HL-60/S4 (cell line): ENCODE measurements around the gene TUBB6.

ENCODE experiments used
- in situ Hi-C: fragments of 300-500 bp; cut with MboI; formaldehyde crosslinking; loops from 2 replicates; pipeline ENCODE4 v1.14.3; 2022; ENCODE audit warnings: low sequenced_read_pairs

The TUBB6 gene

DNA sequence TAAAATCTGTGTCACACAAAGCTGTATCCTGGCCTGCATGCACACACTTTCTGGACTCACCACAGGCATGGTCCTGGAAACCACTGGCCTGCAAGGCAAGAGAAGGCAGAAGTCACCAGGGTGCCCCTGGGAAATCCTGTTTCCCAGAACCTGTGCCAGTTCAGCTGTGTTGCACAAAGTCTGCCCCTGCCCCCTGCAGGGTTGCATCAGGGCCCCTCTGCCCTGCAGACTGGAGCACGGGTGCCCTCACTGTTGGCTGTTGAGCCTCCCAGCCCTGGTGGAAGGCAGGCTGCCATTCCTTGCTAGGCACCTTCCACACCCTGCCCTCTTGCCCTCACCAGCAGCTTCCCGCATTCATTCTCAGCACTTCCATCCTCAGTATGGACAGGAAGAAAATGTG, 18.0 kb upstream of the TUBB6 start:
- in situ Hi-C loops: no loop called here

DNA sequence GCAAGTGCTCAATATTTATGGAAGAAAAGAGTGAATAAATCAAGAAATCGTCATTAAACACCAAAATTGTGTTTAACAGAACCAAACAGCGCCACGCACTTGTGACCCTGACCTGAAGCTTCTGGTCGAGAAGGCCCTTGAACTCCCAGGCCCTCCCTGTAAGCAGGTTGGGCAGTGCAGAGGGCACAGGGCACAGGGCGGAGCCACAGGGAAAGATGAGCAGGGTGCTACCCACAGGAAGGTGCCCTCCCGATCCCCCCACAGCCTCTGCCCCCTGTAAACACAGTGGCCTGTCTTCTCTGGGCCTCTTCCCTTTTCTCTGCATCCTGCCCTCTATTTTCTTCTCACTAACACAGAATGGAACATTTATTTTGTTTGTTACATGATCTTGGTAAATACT, 16.9 kb upstream of the TUBB6 start:
- in situ Hi-C loops: no loop called here

DNA sequence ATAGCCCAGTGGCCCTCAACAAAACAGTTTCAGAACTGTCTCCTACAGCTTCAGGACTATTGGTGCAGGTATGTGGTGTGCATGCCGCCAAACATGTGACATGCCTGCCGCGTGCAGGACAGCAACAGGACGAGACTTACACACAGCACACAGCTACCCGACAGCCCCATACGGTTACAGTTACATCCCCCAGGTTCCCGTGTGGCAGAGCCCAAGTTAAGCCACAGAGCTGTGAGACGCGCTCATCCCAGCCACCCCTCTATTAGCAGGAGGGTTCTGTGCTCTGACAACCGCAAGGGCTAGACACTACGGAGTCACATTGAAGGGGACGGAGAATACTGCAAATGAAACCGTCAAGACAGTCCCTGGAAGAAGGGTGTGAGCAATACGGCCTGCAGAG, 16.4 kb upstream of the TUBB6 start:
- in situ Hi-C loops: no loop called here

DNA sequence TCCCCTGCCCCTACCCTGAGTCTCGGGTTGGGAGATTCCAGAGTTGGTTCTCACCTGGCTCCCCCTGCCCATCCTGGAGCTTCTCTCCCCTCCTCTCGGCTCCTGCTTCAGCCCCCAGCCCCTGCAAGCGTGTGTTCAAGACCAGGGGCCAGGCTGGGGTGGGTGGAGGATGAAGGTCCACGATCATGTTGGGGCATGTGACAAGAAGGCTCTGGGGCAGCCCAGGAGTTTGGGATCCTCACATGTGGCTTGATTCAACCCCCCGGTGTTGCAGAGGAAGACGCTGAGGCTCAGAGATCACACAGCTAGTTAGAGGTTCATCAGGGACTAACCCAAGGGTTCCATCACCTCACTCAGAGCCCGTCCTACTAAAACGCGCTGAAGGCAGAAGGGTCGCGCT, 14.2 kb upstream of the TUBB6 start:
- in situ Hi-C loops: no loop called here

DNA sequence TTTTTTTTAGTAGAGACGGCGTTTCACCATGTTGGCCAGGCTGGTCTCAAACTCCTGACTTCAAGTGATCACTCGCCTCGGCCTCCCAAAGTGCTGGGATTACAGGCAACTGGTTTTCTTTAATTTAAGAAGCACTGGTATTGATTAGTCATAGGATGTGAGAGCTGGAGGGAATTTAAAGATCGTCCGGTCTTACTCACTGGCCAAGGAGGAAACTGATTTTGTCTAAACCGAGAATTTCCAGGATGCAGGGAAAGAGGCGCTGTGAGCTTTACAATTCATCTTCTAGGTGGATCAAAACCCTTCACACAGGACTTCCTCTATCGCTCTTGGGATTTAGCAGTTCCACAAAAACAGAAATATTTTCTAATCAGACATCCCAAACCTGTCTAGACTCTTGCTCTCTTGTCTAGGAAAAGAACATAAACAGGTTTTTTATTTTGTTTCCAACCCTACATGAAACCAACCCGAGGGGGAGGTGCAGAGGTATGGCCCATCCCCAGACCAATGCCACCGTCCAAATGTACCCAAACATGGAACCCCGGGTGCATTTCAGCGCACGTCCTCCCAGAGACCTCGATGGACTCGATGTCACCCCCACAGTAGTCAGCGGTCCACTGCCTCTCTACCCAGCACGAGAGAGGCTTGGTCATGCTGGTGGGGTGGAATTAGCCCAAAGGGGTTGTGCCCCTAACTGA, 12.5 kb upstream of the TUBB6 start:
- in situ Hi-C loops: no loop called here

DNA sequence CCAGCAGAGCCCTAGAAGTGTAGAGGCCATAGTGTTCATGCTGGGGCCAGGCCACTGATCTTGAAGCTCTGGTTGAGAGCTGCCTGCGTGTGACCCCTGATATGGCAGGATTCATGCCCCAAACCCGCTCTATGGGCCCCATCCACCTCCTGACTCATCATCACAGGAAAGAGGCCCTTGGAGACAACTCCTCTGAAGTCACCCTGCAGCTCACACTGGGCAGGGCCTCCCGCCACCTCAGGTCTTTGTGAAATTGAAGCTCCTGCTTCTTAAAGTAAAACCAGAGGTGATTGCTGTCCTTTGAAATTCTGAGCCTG, 12.0 kb upstream of the TUBB6 start:
- in situ Hi-C loops: no loop called here

DNA sequence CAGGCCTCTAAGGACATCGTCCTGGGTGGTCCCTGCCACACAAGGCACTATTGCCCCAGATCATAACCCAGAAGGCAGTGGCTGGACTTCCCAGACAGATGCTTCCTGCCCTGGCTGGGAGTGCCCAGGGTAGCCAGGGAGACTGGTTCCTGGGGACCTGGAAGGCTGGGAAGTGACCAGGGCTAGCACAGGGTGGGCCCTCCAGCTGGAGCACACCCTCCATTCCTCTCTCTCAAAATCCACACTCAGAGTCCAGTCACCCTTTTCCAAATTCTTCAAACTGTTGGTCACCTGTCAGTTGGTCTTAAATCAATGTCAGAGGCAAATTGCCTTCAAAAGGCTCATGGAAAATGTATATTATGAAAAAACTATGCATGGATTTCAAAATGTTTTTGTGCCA, 11.6 kb upstream of the TUBB6 start:
- in situ Hi-C loops: no loop called here

DNA sequence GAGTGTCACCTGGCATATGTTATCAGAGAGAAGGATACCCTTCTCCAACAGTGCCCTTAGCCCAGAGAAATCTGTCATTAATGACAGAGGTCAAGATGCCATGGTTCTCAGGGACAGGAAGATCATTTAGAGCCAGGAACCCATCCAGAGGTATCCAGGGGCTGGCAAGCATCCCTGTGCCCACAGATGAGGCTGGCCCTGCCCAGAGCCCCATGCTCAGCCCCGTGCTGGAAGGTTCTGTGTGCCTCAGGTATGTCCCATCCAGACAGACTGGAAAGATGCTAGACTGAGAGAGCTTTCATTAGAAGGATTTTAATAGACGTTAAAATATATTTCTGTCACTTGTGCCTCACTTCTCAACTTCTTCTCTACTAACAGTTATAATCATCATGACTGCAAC, 8.2 kb upstream of the TUBB6 start:
- in situ Hi-C loops: no loop called here

DNA sequence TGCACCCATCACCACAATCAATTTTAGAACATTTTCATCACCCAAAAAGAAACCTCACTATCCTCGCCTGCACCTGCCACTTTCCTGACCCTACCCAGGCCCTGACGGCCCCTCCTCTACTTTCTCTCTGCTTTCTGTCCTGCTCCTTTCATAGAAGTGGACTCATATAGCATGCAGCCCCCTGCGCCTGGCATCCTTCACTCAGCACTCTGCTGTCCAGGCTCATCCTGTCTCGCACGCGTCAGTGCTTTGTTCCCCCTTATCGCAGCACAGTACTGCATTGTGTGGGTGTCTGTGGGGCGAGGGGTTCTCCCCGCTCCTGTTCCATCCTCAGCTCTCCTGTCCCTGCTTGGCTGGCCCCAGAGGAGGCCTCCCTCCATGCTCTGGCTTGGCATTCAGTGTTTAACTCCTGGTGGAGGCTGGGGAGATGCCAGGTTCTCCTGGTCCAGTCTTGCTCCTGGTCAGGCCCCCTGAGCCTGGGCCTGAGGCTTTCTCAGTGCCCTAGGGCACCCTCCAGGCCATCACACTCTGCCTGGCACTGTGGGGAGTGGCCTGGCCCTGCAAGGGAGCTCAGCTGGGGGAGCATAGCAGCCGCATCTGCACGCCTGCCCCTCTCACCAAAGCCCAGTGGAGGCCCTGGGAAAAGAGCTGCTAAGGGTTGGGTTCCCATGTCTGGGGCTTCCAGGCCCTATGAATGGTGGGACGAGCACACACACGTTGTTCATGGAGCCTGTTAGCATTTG, 6.6 kb upstream of the TUBB6 start:
- in situ Hi-C loops: no loop called here

DNA sequence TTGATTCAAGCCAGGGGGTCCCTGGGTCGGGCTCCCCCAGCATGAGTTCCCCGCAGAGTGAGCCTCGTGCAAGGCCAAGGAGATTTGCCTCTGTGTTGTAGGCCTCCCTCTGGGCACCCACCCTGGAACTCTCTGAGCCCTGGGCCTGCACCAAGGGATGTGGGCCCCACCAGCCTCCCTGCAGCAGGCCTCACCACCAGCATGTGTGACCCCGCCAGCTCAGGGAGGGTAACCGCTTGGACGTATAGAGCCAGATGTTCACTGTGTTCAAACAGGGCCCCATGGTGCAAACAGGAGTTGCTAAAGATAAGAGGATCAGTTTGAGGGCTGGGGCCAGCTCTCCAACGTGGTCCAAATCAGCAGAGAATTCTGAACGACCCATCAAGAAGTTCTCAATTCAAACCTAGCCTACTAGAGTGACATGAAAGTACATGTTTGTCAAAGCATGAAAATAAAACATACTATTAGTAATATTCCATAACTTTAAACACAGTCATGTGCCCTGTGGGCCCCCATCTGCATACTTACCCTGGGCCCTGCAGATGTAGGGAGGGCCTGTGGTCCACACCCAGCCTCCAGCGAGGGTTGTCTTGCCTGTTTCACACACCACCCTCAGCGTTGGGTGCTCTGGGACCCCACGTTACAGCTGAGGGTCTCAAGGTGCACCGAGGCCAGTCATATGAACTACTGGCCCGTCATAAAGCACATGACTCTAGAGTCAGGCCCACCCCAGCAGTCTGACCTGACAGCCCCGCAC, 5.5 kb upstream of the TUBB6 start:
- in situ Hi-C loops: no loop called here

DNA sequence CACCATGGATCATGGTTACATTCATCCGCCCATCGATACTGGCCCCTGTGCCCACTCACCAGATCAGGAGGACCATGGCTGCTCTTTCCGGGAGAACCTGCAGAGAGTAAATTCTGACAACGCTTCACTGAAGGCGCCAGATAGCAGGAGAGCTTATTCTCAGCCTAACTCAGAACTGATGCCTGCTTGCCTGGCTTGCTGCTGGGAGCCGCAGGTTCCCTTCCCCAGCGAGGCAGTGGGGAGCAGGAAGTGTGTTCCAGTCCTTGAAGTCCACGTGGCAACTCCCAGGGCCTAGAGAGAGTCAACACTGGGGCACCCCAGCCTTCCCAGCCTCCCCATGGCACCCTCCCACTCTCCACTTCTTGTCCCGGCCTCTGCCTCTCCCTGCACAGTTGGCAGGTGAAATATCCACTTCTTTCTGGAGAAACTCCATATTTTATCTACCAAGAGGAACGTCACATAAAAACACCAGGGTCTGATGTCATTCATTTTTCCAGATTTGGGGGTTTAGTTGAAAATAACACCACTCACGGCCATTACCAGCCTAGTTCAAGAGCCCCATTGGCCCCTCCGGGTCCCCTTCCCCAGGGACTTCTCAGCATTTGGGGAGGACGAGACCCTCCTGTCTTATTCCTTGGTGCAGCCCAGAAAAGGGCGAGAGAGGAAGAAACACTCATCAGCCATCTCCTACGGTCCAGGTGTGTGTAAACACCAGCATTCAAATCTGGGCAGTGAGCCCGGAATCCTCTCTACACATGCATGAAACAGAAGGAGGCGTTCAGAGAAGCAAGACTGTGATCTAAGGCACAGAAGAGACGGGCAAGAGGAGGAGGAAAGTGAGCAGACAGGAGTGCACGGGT, 3.5 kb upstream of the TUBB6 start:
- in situ Hi-C loops: no loop called here

DNA sequence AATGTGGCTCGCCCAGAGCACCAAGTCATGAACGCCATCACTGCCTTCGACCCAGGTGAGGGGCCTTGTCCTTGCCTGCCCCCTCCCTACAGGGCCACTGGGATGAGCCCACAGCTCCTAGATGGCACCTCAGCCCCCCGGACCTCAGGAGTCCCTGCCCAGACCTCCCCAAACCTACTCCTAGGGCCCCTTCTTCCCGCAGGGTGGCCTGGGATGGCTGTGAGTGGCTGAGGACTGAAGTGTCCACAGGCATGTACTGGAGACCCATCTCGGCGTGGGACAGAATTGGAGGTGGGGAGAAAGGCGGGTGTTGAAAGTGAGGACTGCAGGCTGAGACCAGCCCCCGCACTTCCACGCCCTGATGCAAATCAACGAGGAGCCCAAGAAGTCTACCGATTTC, 2.8 kb upstream of the TUBB6 start:
- in situ Hi-C loops: no loop called here

DNA sequence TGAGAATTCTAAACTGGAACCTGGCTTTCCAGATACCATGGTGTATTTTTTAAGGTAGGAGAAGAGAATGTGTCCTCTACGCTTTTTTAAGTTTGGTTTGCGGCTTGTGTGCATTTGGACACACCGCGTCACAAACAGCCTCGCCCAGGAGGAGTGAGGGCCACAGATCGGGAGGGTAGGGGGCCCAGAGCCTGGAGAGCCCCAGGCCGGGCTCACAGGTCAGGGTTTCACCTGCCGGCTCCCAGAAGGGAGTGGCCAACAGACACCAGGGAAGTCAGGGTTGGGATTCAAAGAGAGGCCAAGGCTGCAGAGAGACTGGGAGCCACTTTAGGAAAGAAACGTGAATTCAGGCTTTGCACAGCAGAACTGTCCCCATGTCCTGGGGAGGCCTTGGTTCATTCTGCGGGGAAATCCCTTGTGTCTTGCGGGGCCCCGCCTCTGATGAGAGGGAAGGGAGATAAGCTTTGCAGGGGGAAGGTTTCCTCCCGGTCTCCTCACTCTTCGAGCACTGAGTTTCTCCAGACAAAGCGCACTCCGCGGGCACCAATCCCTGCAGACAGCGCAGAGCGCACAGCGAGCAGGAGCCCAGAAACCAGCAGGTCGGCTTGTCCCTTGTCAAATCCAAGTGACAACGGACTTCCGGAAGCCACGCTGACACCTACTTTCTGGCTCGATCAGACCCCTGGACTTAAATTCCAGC, 2.0 kb upstream of the TUBB6 start:
- in situ Hi-C loops: no loop called here

DNA sequence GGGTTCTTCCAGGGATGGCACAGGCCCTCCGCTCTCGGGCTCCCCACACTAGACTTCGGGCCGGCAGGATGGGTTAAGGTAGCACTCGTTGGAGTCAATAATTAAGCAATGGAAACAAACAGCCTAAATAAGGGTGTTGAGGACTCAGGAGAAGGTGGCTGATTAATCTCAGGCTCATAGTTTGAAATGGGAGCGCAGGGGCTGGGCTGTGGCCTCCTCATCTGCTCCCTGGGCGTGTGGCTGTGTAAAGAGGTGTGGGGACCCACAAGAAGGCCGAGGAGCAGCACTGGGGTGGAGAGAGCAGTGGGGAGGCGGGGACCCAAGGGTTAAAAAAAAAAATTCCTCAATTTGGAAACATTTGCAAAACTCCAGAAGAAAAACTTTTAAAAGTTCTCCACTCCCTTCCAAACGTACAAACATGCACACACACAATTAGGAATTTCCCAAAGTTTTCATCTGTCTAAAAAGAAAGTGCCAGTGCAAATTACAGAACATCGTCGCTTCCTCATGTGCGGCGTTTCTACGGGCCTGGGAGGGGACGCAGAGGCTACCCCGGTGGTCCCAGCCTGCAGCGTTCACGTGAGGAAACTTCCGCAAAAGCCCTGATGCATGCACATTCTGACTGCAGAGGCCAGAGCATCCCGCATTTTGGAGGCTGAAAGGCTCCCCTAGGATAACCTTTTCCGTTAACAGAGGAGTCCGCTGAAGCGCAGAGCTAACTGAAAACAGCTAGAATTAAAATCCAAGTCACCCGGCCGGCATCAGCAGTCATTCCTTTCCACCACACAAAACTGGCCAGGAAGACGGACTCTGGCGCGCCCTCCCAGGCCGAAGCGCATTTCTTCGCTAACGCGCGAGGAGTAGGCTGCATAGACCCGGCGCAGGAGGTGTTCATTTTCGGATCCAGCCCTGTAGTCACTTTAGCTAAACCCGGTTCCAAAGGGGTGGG, 1.0 kb upstream of the TUBB6 start:
- in situ Hi-C loops: no loop called here

DNA sequence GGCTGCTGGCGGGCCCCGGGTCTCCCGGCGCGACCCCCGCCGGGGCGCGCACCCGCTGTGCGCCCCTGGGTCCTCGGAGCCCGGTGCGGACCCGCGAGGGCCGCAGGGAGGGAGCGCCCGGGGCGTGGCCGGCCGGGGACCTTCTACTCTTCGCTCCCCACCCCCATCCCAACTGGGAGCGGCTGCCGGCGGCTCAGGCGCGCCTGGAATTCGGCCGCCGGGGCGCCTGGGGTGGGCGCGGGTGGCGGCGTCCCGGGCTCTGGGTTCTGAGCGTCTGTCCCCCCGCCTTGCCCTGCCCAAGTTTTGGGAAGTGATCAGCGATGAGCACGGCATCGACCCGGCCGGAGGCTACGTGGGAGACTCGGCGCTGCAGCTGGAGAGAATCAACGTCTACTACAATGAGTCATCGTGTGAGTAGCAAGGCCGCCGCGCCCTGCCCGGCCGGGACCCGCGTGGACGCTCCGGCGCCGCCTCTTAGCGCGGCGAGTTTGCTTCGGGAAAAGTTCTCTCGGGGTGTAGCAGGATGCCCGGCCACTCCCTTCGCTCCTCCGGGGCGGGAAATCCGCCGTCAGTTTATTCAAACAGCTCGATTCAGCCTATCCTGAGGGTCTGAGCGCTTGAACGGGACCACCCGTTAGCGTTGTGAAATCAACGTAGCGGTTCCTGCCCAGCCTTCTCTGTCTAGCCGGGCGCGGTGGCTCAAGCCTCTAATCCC, 502 bp downstream of the TUBB6 start:
- in situ Hi-C loops: no loop called here

DNA sequence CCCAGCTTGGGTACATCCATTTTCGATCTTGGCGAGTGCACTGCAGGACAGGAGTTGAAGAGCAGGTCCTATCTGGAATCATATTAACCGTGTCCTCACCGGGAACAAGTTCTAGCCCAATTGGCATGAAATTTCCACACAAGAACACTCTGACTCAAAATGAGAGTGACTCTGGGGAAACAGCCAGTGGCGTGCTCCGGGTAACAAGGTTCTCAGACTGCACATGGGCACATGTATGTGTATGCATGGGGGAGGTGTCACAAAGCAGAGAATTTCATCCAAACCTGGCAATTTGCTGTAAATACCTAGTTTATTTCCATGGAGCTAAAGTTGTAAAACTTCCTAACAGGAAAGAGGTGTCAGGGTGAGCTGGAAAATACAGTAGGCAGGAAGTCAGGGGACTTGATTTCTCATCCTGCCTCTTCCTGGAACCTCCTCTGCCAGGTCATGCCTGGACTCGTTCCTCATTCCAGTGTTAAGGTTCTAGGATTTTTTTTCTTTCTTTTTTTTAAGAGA, 1.7 kb downstream of the TUBB6 start:
- in situ Hi-C loops: no loop called here

DNA sequence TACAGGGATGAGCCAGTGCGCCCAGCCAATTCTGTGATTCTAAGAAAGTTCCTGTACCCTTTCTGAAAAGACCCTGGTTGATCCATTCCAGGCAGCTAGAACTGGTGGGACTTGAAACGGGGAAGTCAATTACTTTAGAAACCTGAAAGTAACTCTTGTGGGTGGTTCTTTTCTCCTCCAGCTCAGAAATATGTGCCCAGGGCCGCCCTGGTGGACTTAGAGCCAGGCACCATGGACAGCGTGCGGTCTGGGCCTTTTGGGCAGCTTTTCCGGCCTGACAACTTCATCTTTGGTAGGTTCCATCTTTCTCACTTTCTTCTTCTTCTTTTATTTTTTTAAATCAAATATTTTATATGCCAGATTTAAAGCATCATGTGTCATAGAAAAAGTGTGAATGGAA, 2.7 kb downstream of the TUBB6 start:
- in situ Hi-C loops: no loop called here

DNA sequence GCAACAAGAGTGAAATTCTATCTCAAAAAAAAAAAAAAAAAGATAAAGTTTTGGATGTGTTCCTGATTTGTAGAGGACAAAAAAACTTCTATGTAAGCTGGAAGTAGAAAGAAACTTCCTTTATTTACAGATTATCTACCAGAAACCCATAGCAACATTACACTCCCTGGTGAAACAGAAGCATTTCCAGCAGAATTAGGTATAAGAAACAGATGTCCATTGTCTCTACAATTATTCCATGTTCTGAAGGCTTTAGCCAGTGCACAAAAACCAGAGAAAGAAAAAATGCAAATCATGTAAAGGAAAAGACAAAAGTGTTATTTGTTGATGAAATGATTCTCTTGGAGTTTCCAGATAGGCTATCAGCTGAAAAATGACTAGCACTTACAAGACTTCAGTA, 4.9 kb downstream of the TUBB6 start:
- in situ Hi-C loops: no loop called here
